Umbilical cord (tissue), 2 donors: ENCODE data around the gene CASS4. TPM values are rescaled to one million over a fixed set of nuclear protein-coding genes. Genes with fewer than 3 reads are reported as not detected.
"Not testable (repeated sequence)": the region's sequence is repeated elsewhere in the genome, so short reads cannot be mapped to it uniquely, and the experiment has no call there.

Experiments used
- DNase-seq: peaks from one replicate; pipeline ENCODE4 v3.0.0-alpha.2; 2015; ENCODE audit warnings: low spot score
- total RNA-seq: library from RNA; depleted of rRNA; stranded (reverse); fragments of >200 nt; gene quantifications from one replicate; pipeline ENCODE4 v1.2.3, GENCODE V29; 2014; ENCODE audit warnings: low replicate concordance; ENCODE audit not compliant: insufficient read depth

The CASS4 gene
- total RNA-seq, 1 donor from 2014 or later, result 2.2 TPM

DNA sequence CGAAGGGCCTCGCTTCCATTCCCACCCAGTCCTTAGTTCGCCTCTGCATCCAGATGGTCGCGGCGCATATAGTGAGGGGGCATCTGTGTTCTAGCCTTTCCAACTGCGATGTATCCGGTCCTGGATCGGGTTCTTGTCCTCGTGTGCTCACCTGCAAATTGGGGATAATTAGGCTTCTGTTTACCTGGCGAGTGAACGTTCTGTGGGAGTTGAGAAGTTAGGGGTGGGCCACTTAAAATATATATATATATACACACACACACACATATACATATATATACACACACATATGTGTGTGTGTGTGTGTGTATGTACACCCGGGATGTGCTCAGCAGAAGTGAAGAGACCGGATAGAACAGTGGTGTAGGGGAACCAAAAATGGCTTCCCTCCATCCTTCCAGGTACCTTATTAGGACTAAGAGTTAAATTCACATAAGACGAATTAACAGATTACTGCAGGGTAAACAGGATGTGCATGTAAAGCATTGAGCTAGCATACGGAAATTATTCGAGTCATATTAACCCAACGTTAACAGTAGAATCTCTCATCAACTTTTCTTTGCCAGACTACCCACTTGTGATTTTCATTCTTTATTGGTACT, 19.1 kb upstream of the CASS4 start:
- DNase-seq, result no peak

DNA sequence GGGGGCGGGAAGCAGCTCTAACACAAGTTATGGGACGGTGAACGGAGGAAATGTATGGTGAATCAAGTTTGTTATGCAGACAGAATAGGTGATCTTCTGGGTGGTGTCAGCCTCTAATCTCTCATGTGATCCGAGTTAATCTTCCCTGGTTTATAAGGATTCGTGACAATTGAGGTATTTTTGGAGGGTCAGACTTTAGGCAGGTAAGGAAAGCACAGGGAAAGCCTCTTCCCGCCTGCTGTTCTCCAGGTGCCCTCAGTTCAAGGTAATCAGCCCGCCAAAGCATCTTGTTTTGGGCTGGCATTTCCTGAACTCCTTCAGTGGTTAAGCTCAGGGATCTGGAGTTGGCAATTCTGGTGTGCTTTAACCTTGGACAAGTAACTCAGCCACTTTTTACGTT, 18.4 kb upstream of the CASS4 start:
- no peak for DNase-seq

DNA sequence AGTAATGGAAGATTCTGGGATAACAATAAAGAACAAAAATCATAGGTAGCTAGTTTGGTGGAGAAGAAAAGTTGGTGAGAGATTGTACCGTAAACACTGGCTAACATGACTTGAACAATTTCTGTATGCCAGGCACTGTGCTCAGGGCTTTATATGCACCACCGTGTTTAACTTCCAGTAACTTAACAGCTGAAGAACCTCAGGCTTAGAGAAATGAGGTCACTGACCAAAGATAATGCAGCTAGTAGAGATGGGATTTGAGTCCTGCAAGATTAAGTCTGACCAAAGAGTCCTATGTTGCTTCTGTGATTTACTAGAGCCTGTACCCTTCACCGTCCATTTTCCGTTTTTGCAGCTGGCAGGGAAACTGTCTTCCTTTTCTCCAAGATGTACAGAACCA, 16.9 kb upstream of the CASS4 start:
- DNase-seq, result peak; percentile 42

DNA sequence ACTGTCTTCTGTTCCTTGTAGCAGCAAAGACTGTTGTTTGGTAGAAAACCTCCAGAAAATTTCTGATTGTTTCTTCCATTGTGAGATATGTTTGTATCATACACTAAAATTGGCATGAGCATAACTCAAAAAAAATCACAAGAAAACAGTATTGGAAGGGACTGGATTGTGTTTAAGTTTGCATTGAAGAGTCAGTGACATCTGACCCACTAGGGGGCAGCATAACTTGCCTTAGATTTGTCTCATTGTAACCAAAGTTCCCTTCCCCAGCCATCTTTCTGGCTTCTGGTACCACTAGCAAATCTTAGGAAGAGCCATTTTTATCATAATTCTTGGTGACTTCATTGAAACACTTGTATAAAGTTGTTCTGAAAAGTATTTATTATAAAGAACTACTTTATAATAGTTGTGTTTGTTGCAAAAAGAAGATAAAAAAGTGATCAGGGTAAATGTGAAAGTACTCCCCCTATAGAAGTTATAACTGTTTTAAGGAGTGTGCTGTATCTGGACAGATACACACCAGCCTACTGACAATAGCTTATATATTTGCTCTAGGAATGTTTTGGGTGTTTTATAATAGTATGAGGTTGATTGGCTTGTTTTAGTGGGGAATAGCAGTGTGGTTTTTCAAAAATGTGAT, 11.9 kb upstream of the CASS4 start:
- peak; percentile 62 for DNase-seq

DNA sequence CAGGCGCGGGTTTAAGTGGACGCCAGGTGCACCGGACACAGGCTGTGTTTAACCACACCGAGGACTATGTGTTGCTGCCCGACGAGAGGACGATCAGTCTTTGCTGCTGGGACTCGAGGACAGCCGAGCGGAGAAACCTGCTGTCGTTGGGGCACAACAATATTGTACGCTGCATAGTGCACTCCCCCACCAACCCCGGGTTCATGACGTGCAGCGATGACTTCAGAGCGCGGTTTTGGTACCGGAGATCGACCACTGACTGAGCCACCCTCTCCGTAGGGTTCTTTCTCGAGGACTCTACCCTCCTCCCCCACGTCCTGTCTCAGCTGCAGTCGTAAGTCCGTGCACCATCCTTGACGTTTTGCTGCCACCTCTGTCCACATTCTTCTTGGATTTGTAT, 8.6 kb upstream of the CASS4 start:
- DNase-seq, result no peak

DNA sequence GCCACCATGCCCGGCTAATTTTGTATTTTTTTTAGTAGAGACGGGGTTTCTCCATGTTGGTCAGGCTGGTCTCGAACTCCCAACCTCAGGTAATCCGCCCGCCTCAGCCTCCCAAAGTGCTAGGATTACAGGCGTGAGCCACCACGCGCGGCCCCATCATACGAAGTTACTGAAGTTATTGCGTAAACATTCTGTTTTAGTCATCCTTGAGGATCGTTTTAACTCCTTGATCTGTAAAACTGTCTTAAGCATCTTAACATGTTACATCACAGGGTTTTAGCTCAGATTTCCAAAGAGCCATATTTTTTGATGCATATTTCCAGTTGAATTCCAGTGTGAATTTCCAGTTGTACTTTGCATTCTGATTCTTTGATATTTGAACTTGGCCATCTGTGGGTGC, 6.7 kb upstream of the CASS4 start:
- not testable (repeated sequence) for DNase-seq

DNA sequence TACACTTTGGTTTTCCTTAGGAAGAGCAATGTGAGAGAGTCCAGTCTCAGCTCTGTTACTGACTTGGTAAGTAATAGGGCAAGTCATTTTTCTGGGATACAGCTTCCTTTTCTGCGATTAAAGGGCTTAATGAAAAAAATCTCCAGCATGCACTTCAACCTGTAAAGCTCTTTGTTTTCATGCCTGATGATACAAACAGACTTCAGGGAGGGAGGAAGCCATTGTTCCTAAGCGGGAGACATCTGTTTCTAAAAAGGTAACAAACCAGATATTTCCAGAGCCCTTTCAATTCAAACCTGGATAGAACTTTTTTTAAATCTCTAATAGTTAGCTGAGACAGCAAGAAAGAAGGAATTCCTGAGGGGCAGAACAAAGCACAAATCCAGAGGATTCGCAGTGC, 5.2 kb upstream of the CASS4 start:
- DNase-seq, result no peak

DNA sequence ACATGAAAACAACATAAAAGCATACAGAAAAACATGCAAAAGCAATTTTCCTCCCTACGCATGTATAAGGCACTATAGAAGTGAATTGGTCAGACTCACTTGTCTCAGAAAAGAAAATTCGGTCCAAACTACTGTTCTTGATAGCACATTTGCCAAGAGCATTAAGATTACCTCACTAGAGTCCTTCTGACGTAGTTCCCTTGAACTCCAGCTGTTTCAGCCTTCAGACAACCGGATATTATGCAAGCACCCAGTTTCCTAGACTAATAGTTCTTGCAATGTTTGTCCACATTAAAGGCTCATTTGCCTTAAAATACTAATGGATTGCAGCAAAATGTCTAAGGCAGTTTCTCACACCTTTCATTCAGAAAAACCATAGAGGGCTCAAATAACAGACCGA, 2.5 kb upstream of the CASS4 start:
- DNase-seq, result peak; percentile 54

DNA sequence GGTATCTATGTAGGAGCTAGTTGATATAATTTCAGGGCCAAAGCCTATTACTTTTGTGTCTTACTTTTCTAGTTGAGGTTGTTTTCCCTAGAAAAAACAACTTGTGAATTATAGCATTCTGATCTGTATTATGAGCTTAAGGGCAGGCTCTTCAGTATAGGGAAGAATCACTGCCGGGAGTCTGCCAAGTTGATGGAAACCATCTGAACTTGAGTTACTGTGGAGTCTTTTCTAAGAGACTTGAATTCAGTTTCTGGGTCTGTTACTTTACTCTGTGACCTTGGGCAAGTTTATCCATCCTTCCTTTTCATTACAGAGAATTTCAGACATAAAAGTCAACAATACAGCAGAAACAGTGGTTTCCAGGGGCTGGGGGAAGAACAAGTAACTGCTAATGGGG, 2.1 kb upstream of the CASS4 start:
- DNase-seq, result peak; percentile 48

DNA sequence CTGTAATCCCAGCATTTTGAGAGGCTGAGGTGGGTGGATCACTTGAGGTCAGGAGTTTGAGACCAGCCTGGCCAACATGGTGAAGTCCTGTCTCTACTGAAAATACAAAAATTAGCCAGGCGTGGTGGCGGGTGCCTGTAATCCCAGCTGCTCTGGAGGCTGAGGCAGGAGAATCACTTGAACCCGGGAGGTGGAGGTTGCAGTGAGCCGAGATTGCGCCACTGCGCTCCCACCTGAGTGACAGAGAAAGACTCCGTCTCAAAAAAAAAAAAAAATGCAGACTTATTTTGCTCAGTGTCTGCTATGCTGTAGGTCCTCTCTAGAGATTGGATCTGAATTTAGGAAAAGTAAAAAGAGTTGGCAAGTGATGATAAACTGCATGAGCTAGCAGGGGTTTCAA, 773 bp upstream of the CASS4 start:
- DNase-seq, result not testable (repeated sequence)

DNA sequence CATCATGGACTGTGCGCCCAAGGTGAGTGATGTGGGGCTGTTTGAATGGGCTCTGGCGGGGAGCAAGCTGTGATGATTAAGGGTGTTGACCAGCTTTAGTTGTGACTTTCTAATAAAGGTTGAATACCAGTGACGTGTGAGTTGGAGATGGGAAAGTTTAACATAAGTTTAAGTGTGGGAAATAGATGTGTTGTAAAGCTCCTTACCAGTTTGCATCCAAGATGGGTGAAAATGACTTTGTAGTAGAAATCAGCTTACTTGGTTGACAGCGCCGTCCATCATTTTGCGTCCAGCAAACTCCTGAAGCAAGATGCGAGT, 372 bp downstream of the CASS4 start:
- DNase-seq, result no peak

DNA sequence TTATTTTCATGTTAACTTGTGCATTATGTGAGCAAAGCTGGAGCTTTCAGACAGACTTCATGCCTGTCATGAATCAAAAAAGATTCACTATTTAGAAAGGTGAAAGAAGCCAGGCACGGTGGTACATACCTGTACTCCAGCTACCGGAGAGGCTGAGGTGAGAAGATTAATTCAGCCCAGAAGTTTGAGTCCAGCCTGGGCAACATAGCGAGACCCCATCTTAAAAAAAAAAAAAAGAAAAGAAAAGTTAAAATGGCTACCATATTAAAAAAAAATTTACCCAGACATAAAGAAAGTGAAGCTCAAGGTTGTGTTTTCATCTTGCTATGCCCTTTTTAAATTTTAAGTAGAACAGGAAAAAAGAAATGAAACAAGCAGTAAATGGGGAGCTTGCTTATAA, 889 bp downstream of the CASS4 start:
- DNase-seq, result no peak

DNA sequence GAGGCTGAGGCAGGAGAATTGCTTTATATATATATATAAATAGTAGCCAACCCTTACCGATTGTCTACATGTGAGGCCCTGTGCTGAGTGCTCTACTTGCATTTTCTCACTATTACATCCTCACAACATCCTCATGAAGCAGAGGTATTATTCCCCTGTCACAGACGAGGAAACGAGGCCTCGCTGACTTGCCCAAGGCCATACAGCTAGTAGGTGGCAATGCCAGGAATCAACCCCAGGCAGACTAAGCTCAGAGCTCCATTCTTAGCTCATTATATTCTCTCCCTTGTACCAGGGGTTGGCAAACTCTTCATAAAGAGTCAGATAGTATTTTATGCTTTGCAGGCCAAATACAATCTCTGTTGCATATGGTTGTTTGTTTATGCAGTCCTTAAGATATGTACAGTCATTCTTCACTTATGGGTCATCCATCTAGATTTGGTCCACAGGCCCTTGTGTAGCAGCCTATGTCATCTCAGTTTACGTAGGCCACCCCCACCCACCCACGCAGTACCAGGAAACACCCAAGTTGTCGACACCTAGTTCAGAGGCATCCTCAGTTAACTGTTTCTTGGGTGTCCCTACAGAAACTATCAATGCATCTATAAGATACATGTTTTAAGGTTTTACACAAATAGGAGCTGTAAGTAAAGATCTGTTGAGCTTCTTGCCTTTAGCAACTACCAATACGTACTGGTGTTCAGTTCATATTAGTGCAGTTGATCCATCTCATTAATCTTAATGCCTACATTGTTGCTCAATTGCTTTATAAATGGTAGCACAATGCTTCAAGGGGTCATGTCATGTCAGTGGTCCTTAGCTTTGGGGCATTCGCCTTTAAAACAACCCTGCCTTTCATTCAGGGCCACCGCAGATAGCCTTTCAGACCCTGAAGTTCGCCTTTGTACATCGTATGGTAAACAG, 3.0 kb downstream of the CASS4 start:
- no peak for DNase-seq

DNA sequence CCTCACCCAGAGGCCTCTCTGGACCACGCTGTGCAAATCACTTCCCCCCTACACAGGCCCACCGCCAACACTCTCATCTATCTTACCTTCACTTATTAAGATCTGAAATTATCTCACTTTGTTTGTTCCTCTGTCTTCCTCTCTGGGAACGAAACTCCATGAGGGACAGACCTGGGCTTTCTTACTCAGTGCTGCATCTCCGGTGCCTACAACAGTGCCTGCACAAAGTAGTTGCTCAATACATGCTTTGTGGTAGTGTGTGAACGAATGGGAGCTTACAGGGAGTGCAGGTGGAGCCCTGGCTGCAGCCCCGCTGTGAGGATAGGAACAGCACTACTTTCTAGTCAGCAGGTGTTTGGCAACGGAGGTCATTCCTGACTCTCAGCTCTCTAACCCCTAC, 5.3 kb downstream of the CASS4 start:
- DNase-seq, result no peak

DNA sequence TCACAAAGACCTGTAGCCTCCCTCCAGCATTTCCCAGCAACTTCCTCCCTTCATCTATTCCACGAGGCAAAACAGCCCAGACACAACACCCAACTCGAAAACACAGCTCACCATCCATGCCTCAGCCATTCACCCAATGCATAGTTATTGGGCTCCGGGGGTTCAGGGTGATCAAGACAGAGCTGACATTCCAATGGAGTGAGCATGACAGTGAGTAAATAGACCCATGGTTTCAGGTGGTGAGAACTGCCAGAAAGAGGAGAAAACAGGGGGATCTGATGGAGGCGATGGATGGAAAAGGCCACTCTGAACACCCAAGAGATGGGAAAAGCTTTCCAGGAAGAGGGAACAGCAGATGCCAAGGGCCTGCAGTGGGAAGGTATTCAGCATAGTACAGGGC, 5.9 kb downstream of the CASS4 start:
- DNase-seq, result no peak

DNA sequence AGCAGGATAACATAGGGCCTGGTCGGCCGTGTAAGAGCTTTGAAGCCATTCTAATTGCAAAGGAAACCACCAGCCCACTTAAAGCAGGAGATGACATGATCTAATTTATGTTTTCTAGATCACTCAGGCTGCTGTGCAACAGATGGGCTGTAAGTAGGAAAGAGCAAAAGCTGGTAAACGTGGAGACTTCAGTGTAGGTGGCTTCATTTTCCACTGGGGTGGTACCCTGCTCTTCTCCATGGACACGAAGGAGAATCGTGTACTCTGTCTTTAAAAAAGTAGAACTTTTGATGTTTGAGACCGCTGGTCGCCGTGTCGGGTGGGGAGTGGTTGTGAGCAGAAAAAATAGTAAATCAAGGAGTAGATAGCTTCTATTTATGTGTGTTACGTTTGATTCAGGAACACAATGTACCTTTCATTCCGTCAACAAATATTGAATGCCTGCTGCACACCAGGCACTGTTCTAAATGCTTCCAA, 6.4 kb downstream of the CASS4 start:
- no peak for DNase-seq

DNA sequence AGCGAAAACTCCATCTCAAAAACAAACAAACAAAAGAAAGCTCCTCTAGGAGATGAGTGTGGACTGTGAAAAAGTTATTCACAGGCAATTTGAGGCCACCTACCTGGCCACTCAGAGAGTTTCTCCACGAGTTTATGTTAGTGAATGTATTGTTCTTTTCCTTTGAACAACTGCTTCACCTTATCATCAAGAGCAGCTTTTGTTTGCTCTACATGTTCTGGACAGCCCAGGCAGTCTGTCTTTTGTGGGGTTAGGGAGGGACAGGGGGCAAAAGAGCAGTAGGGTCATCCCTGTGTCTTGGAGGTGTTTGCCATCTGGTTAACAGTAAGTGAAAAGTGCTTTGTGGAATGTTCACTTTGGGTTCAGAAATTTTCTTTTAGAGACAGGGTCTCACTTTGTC, 8.0 kb downstream of the CASS4 start:
- no peak for DNase-seq

DNA sequence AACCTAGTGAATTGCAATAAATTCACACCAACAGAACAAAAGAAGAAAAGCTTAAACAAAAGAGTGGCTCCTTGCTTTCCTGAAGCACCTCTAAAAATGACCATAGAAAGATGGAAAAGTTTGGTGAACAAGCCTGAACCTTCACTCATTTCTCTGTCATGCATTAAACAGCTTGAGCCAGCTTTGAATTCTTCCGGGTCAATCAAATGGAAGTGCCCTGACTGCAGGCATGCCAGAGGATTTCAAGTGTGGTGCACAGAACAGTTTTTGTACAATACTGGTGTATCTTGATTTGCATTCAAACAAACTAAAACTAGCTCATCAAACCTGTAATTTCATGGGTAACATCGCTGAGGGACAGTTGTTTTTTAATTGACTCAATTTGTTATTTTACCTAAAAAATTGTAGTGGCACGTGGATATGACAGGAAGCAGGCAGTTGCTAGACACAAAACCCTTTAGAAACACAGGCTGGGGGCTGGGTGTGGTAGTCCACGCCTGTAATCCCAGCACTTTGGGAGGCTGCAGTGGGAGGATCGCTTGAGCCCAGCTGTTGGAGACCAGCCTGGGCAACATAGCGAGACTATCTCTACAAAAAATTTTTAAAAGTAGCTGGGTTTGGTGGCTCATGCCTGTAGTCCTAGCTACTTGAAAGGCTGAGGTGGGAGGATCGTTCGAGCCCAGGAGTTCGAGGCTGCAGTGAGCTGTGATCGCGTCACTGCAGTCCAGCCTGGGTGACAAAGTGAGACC, 9.1 kb downstream of the CASS4 start:
- no peak for DNase-seq

DNA sequence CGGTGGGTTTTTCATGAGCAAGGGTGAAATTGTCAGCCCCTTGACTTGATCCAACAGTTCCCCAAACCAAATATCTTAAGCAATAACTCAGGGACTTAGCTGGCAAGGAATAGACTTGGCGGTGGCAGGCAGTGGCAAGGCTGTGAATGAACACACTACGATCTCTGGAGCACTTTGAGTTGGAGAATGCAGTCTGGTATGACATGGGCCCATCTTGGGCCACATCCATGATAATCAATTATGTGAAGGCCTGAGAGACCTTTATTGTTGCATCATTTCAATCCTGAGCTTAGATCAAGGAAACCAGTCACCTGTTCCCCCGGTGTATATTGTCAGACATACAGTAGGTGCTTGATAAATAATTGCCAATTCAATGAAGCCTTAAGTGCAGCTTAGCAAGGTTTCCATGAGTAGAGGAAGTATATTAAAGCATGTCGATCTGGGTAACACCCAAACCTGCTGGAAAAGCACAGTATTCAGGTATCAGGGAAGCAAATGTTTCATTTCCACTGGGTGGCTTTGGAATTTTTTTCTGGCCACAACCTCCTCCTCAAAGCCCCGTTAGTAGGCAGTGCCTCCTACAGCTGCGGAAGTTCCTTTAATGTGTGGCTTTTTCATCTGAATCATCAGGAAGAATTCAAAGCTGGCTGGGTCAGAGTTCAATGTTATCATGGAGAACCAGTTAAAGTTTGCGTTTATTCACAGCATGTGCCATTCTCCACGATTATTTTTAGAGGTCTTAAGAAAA, 10.2 kb downstream of the CASS4 start:
- DNase-seq, result peak; percentile 36

DNA sequence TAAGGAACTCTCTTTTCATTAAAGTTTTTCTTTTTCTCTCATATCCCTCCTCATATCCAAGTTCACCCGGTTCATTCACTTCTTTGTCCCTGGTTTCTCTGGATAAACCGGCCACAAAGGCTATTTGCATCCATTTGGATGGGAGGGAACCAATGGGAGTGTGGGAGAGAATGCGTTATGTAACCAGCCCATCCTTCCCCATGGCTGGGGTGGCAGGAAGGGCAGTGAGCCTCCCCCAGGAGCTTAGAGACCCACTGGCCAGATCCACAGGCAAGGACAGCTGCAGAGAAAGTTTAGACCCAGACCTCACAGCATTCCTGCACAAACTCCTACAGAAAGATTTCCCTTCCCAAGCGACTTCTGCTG, 10.7 kb downstream of the CASS4 start:
- DNase-seq, result no peak

DNA sequence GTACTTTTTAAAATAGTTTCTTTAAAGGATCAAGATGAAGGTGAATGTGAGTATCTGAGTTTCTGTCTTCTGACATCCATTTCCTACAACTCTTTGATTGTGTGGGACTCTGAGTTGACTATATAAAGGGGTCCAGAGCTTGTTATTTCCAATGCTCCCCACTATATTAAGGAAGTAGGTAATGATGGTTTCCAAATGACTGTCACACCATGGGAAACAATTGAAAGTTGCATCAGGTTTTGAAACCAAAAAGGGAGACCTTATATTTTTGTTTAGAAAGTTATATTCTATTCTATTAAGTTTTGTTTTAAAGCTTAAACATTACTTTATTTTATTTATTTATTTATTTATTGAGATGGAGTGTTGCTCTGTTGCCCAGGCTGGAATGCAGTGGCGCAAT, 11.2 kb downstream of the CASS4 start:
- no peak for DNase-seq
